Activated CD8-positive, alpha-beta T cell treated with anti-CD3 and anti-CD28 coated beads, Interleukin-2, amount 10 ng/mL, durations not matched to agents 7 days and 5 days (primary cell): ENCODE measurements around the gene EVA1A. TPM values are rescaled to one million over a fixed set of nuclear protein-coding genes. Genes with fewer than 3 reads are reported as not detected.

Source experiments
- ATAC-seq: fragments of 150-1000 bp; cut with Tn5 transposase; one replicate; pipeline ENCODE4 v1.10.0; 2021; ENCODE audit warnings: moderate library complexity
- CTCF ChIA-PET: fragments of 350-600 bp; sonication (Branson Sonifier 250); formaldehyde crosslinking; loops from one replicate; lab custom pipeline; 2021; ENCODE audit warnings: antibody characterized with exemption; lab: Charles Lee
- POLR2A ChIA-PET: fragments of 350-600 bp; sonication (Branson Sonifier 250); formaldehyde crosslinking; loops from one replicate; lab custom pipeline; 2021; ENCODE audit warnings: antibody characterized with exemption; lab: Charles Lee
- DNase-seq: peaks from one replicate; pipeline ENCODE4 v3.0.0-alpha.2; 2020
- H3K27ac Mint-ChIP-seq: one replicate; pipeline ENCODE4 v1.8.0; 2021; ENCODE audit warnings: mild to moderate bottlenecking, mixed read lengths
- H3K27me3 Mint-ChIP-seq: one replicate; pipeline ENCODE4 v1.8.0; 2021; ENCODE audit warnings: low read depth, mixed read lengths
- H3K36me3 Mint-ChIP-seq: one replicate; pipeline ENCODE4 v1.8.0; 2021; ENCODE audit warnings: low read depth, mixed read lengths
- H3K4me1 Mint-ChIP-seq: one replicate; pipeline ENCODE4 v1.8.0; 2021; ENCODE audit warnings: low read depth, mixed read lengths
- H3K4me3 Mint-ChIP-seq: one replicate; pipeline ENCODE4 v1.8.0; 2021; ENCODE audit warnings: mild to moderate bottlenecking, mixed read lengths
- H3K9me3 Mint-ChIP-seq: one replicate; pipeline ENCODE4 v1.8.0; 2022; ENCODE audit warnings: mixed read lengths; ENCODE audit not compliant: insufficient read depth
- total RNA-seq, 2 experiments: library from RNA; stranded (reverse); gene quantifications; one replicate each; pipeline ENCODE4 v1.2.3, GENCODE V29; 2021

The EVA1A gene
- total RNA-seq, 2 experiments from 2014 or later: not detected

GRCh38 chr2:75558786-75559679 lies 1.7 kb downstream of the EVA1A start:
- Mint-ChIP-seq H3K27ac (no peak overlapping the region), H3K4me1 (peaks cover 17% of the 10 kb centered on the region), H3K4me3 (no peak overlapping the region), H3K9me3 (no peaks in the 10 kb centered on the region), H3K36me3 (no peaks in the 10 kb centered on the region), H3K27me3 (peaks cover 40% of the 10 kb centered on the region)
- ATAC-seq: no peak
- CTCF ChIA-PET: no interaction called here
- peak; percentile 6 for DNase-seq
- POLR2A ChIA-PET: no interaction called here

GRCh38 chr2:75558136-75558535 lies 2.6 kb downstream of the EVA1A start:
- no peak overlapping the region for H3K27ac Mint-ChIP-seq
- peaks cover 35% of the 10 kb centered on the region for H3K27me3 Mint-ChIP-seq
- no peak overlapping the region for H3K4me3 Mint-ChIP-seq
- CTCF ChIA-PET: no interaction called here
- no peaks in the 10 kb centered on the region for H3K9me3 Mint-ChIP-seq
- peaks cover 11% of the 10 kb centered on the region for H3K4me1 Mint-ChIP-seq
- DNase-seq (no peak), ATAC-seq (no peak)
- H3K36me3 Mint-ChIP-seq: no peaks in the 10 kb centered on the region
- POLR2A ChIA-PET: no interaction called here

GRCh38 chr2:75557474-75558133 lies 3.1 kb downstream of the EVA1A start:
- Mint-ChIP-seq H3K36me3 (no peaks in the 10 kb centered on the region), H3K27me3 (peaks cover 32% of the 10 kb centered on the region), H3K4me3 (no peak overlapping the region), H3K27ac (no peak overlapping the region), H3K9me3 (no peaks in the 10 kb centered on the region), H3K4me1 (peaks cover 11% of the 10 kb centered on the region)
- CTCF ChIA-PET: no interaction called here
- no peak for DNase-seq
- POLR2A ChIA-PET: no interaction called here
- ATAC-seq: no peak

GRCh38 chr2:75556679-75557366 lies 3.9 kb downstream of the EVA1A start:
- Mint-ChIP-seq H3K27ac (no peak overlapping the region), H3K4me3 (no peak overlapping the region), H3K9me3 (no peaks in the 10 kb centered on the region), H3K36me3 (no peaks in the 10 kb centered on the region), H3K27me3 (peaks cover 29% of the 10 kb centered on the region), H3K4me1 (peaks cover 11% of the 10 kb centered on the region)
- CTCF ChIA-PET: no interaction called here
- ATAC-seq (no peak), DNase-seq (no peak)
- POLR2A ChIA-PET: no interaction called here

GRCh38 chr2:75555701-75556100 lies 5.0 kb downstream of the EVA1A start:
- Mint-ChIP-seq H3K4me1 (peaks cover 6% of the 10 kb centered on the region), H3K9me3 (no peaks in the 10 kb centered on the region), H3K36me3 (no peaks in the 10 kb centered on the region), H3K27me3 (peaks cover 20% of the 10 kb centered on the region), H3K27ac (no peak overlapping the region), H3K4me3 (no peak overlapping the region)
- DNase-seq (no peak), ATAC-seq (no peak)
- ChIA-PET POLR2A (no interaction called here), CTCF (interaction anchor here (1.6 kb wide), 1 partner anchor 53 kb away, joined by 4 read pairs; no protein-coding TSS in a partner anchor)

- H3K4me1 Mint-ChIP-seq: no peaks in the 10 kb centered on the region
- no peak for DNase-seq
- H3K27me3 Mint-ChIP-seq: peaks cover 12% of the 10 kb centered on the region
- ChIA-PET POLR2A (no interaction called here), CTCF (interaction anchor here (1.0 kb wide), 1 partner anchor 8 kb away, joined by 3 read pairs; no protein-coding TSS in a partner anchor)
- no peaks in the 10 kb centered on the region for H3K9me3 Mint-ChIP-seq
- H3K27ac Mint-ChIP-seq: no peak overlapping the region
- no peak for ATAC-seq
- H3K36me3 Mint-ChIP-seq: no peaks in the 10 kb centered on the region
- H3K4me3 Mint-ChIP-seq: no peak overlapping the region
Observed at GRCh38 chr2:75553935-75554531, 6.7 kb downstream of the EVA1A start.

GRCh38 chr2:75552222-75552621 lies 8.5 kb downstream of the EVA1A start:
- ChIA-PET POLR2A (no interaction called here), CTCF (no interaction called here)
- H3K9me3 Mint-ChIP-seq: no peaks in the 10 kb centered on the region
- H3K27me3 Mint-ChIP-seq: peaks cover 10% of the 10 kb centered on the region
- no peak overlapping the region for H3K4me3 Mint-ChIP-seq
- H3K36me3 Mint-ChIP-seq: no peaks in the 10 kb centered on the region
- H3K27ac Mint-ChIP-seq: no peak overlapping the region
- H3K4me1 Mint-ChIP-seq: no peaks in the 10 kb centered on the region
- no peak for ATAC-seq
- no peak for DNase-seq

- DNase-seq (no peak), ATAC-seq (no peak)
- ChIA-PET POLR2A (no interaction called here), CTCF (no interaction called here)
- Mint-ChIP-seq H3K4me3 (no peak overlapping the region), H3K27ac (no peak overlapping the region), H3K36me3 (no peaks in the 10 kb centered on the region), H3K27me3 (peaks cover 10% of the 10 kb centered on the region), H3K9me3 (no peaks in the 10 kb centered on the region), H3K4me1 (no peaks in the 10 kb centered on the region)
Observed at GRCh38 chr2:75551434-75551833, 9.3 kb downstream of the EVA1A start.

GRCh38 chr2:75549401-75550253 lies 11.1 kb downstream of the EVA1A start:
- ChIA-PET POLR2A (no interaction called here), CTCF (no interaction called here)
- Mint-ChIP-seq H3K9me3 (no peaks in the 10 kb centered on the region), H3K27me3 (peaks cover 10% of the 10 kb centered on the region), H3K4me3 (no peak overlapping the region), H3K27ac (no peak overlapping the region), H3K36me3 (no peaks in the 10 kb centered on the region), H3K4me1 (no peaks in the 10 kb centered on the region)
- ATAC-seq (no peak), DNase-seq (no peak)

- Mint-ChIP-seq H3K27ac (no peak overlapping the region), H3K36me3 (no peaks in the 10 kb centered on the region), H3K27me3 (peaks cover 10% of the 10 kb centered on the region), H3K9me3 (no peaks in the 10 kb centered on the region), H3K4me3 (no peak overlapping the region), H3K4me1 (no peaks in the 10 kb centered on the region)
- DNase-seq (no peak), ATAC-seq (no peak)
- CTCF ChIA-PET: interaction anchor here (1.5 kb wide), 1 partner anchor 60 kb away, joined by 5 read pairs; no protein-coding TSS in a partner anchor
- POLR2A ChIA-PET: no interaction called here
Observed at GRCh38 chr2:75548036-75548573, 12.6 kb downstream of the EVA1A start.
